Liver (tissue), 3 donors: ENCODE measurements around the gene PCDHB2.

ENCODE experiments used
- FOXA1 ChIP-seq: IDR thresholded peaks from 2 replicates; pipeline ENCODE4 v1.6.1; 2016; ENCODE audit warnings: antibody characterized with exemption
- FOXA2 ChIP-seq: IDR thresholded peaks from 2 replicates; pipeline ENCODE4 v1.6.1; 2016; ENCODE audit warnings: antibody characterized with exemption
- RXRA ChIP-seq, 2 donors: IDR thresholded peaks; 2 replicates each; pipeline ENCODE4 v1.6.1; 2017 to 2018; ENCODE audit warnings: antibody characterized with exemption in 2 of 2, mild to moderate bottlenecking in 1 of 2
- SP1 ChIP-seq: IDR thresholded peaks from 2 replicates; pipeline ENCODE4 v1.6.1; 2018; ENCODE audit warnings: antibody characterized with exemption, mild to moderate bottlenecking
- TAF1 ChIP-seq: conservative IDR thresholded peaks from 2 replicates; pipeline ENCODE4 v1.6.1; 2016; ENCODE audit warnings: antibody characterized with exemption, mild to moderate bottlenecking
- TF ChIP-seq, protein P1 (sequence below): fragments of 150-350 bp; IDR thresholded peaks from 2 replicates; pipeline ENCODE4 v1.5.1; 2017; ENCODE audit warnings: improper control_type of control experiment, low read depth, low read length; ENCODE audit not compliant: missing input control
- TF ChIP-seq, protein P2 (sequence below): IDR thresholded peaks from 2 replicates; pipeline ENCODE4 v1.6.1; 2016; ENCODE audit warnings: antibody characterized with exemption, mild to moderate bottlenecking
- TF ChIP-seq, protein P3 (sequence below): IDR thresholded peaks from 2 replicates; pipeline ENCODE4 v1.6.1; 2016; ENCODE audit warnings: antibody characterized with exemption
- TF ChIP-seq, protein P4 (sequence below): IDR thresholded peaks from 2 replicates; pipeline ENCODE4 v1.6.1; 2016; ENCODE audit warnings: antibody characterized with exemption
- donor health status: healthy.
- donor health status: healthy.

DNA sequence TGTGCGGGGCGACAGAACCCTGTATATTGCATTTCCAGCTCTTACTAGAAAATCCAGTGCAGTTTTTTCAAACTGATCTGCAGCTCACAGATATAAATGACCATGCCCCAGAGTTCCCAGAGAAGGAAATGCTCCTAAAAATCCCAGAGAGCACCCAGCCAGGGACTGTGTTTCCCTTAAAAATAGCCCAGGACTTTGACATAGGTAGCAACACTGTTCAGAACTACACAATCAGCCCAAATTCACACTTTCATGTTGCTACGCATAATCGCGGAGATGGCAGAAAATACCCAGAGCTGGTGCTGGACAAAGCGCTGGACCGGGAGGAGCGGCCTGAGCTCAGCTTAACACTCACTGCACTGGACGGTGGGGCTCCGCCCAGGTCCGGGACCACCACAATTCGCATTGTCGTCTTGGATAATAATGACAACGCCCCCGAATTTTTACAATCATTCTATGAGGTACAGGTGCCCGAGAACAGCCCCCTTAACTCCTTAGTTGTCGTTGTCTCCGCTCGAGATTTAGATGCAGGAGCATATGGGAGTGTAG lies 41.4 kb downstream of the PCDHB2 start:
- TF ChIP-seq, protein P1, sequence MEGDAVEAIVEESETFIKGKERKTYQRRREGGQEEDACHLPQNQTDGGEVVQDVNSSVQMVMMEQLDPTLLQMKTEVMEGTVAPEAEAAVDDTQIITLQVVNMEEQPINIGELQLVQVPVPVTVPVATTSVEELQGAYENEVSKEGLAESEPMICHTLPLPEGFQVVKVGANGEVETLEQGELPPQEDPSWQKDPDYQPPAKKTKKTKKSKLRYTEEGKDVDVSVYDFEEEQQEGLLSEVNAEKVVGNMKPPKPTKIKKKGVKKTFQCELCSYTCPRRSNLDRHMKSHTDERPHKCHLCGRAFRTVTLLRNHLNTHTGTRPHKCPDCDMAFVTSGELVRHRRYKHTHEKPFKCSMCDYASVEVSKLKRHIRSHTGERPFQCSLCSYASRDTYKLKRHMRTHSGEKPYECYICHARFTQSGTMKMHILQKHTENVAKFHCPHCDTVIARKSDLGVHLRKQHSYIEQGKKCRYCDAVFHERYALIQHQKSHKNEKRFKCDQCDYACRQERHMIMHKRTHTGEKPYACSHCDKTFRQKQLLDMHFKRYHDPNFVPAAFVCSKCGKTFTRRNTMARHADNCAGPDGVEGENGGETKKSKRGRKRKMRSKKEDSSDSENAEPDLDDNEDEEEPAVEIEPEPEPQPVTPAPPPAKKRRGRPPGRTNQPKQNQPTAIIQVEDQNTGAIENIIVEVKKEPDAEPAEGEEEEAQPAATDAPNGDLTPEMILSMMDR: no peak
- TF ChIP-seq, protein P2, sequence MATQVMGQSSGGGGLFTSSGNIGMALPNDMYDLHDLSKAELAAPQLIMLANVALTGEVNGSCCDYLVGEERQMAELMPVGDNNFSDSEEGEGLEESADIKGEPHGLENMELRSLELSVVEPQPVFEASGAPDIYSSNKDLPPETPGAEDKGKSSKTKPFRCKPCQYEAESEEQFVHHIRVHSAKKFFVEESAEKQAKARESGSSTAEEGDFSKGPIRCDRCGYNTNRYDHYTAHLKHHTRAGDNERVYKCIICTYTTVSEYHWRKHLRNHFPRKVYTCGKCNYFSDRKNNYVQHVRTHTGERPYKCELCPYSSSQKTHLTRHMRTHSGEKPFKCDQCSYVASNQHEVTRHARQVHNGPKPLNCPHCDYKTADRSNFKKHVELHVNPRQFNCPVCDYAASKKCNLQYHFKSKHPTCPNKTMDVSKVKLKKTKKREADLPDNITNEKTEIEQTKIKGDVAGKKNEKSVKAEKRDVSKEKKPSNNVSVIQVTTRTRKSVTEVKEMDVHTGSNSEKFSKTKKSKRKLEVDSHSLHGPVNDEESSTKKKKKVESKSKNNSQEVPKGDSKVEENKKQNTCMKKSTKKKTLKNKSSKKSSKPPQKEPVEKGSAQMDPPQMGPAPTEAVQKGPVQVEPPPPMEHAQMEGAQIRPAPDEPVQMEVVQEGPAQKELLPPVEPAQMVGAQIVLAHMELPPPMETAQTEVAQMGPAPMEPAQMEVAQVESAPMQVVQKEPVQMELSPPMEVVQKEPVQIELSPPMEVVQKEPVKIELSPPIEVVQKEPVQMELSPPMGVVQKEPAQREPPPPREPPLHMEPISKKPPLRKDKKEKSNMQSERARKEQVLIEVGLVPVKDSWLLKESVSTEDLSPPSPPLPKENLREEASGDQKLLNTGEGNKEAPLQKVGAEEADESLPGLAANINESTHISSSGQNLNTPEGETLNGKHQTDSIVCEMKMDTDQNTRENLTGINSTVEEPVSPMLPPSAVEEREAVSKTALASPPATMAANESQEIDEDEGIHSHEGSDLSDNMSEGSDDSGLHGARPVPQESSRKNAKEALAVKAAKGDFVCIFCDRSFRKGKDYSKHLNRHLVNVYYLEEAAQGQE: no peak
- TF ChIP-seq FOXA2 (no peak), SP1 (no peak), RXRA (IDR thresholded peaks at IDR 0.05) (no peak), TAF1 (no peak), FOXA1 (no peak)
- TF ChIP-seq, protein P3, sequence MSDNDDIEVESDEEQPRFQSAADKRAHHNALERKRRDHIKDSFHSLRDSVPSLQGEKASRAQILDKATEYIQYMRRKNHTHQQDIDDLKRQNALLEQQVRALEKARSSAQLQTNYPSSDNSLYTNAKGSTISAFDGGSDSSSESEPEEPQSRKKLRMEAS: no peak
- TF ChIP-seq, protein P4, sequence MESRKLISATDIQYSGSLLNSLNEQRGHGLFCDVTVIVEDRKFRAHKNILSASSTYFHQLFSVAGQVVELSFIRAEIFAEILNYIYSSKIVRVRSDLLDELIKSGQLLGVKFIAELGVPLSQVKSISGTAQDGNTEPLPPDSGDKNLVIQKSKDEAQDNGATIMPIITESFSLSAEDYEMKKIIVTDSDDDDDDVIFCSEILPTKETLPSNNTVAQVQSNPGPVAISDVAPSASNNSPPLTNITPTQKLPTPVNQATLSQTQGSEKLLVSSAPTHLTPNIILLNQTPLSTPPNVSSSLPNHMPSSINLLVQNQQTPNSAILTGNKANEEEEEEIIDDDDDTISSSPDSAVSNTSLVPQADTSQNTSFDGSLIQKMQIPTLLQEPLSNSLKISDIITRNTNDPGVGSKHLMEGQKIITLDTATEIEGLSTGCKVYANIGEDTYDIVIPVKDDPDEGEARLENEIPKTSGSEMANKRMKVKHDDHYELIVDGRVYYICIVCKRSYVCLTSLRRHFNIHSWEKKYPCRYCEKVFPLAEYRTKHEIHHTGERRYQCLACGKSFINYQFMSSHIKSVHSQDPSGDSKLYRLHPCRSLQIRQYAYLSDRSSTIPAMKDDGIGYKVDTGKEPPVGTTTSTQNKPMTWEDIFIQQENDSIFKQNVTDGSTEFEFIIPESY: no peak
